ENCODE data around the gene IL17RA.

The IL17RA gene

DNA sequence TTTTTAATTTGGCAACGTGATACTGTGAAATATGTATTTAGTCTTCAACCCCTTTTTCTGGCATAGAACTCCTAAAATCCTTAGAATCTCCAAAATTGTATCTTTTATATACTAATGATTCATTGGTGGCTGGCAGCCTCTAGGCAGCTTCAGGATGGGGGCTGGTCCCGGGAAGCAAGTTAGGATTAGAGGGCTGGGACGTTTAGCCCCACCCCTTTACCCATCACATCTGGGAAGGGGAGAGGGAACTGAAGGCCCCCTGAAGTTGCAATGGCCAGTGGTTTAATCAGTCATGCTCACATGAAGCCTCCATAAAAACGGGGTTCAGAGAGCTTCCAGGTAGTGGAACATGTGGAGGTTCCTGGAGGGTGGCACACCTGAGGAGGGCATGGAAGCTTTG lies 7.1 kb downstream of the IL17RA start:
- no peak overlapping the region for H3K4me3 ChIP-seq (replicated peaks; ENCODE audit: low read depth, low read length)
- TF ChIP-seq, protein P1, sequence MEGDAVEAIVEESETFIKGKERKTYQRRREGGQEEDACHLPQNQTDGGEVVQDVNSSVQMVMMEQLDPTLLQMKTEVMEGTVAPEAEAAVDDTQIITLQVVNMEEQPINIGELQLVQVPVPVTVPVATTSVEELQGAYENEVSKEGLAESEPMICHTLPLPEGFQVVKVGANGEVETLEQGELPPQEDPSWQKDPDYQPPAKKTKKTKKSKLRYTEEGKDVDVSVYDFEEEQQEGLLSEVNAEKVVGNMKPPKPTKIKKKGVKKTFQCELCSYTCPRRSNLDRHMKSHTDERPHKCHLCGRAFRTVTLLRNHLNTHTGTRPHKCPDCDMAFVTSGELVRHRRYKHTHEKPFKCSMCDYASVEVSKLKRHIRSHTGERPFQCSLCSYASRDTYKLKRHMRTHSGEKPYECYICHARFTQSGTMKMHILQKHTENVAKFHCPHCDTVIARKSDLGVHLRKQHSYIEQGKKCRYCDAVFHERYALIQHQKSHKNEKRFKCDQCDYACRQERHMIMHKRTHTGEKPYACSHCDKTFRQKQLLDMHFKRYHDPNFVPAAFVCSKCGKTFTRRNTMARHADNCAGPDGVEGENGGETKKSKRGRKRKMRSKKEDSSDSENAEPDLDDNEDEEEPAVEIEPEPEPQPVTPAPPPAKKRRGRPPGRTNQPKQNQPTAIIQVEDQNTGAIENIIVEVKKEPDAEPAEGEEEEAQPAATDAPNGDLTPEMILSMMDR (IDR thresholded peaks at IDR 0.05; ENCODE audit: low read length, missing control alignments), result no peak
- no peak for DNase-seq (ENCODE audit: low read depth)

GRCh38 chr22:17093081-17093480 lies 8.3 kb downstream of the IL17RA start:
- no peak for DNase-seq (ENCODE audit: low read depth)
- TF ChIP-seq, protein P1 (IDR thresholded peaks at IDR 0.05; ENCODE audit: low read length, missing control alignments), result no peak

GRCh38 chr22:17095538-17095937 lies 10.7 kb downstream of the IL17RA start:
- DNase-seq (ENCODE audit: low read depth), result no peak
- TF ChIP-seq, protein P1 (IDR thresholded peaks at IDR 0.05; ENCODE audit: low read length, missing control alignments), result peak; percentile 41
- no peak overlapping the region for H3K4me3 ChIP-seq (replicated peaks; ENCODE audit: low read depth, low read length)

More at GRCh38 chr22:17093081-17093480, 8.3 kb downstream of the IL17RA start:
- no peak overlapping the region for H3K4me3 ChIP-seq (replicated peaks; ENCODE audit: low read depth, low read length)

GRCh38 chr22:17096071-17096470 lies 11.3 kb downstream of the IL17RA start:
- no peak for DNase-seq (ENCODE audit: low read depth)
- no peak overlapping the region for H3K4me3 ChIP-seq (replicated peaks; ENCODE audit: low read depth, low read length)
- TF ChIP-seq, protein P1 (IDR thresholded peaks at IDR 0.05; ENCODE audit: low read length, missing control alignments), result no peak

GRCh38 chr22:17097062-17097461 lies 12.3 kb downstream of the IL17RA start:
- DNase-seq (ENCODE audit: low read depth), result no peak
- H3K4me3 ChIP-seq (replicated peaks; ENCODE audit: low read depth, low read length), result no peak overlapping the region
- TF ChIP-seq, protein P1 (IDR thresholded peaks at IDR 0.05; ENCODE audit: low read length, missing control alignments), result no peak

DNA sequence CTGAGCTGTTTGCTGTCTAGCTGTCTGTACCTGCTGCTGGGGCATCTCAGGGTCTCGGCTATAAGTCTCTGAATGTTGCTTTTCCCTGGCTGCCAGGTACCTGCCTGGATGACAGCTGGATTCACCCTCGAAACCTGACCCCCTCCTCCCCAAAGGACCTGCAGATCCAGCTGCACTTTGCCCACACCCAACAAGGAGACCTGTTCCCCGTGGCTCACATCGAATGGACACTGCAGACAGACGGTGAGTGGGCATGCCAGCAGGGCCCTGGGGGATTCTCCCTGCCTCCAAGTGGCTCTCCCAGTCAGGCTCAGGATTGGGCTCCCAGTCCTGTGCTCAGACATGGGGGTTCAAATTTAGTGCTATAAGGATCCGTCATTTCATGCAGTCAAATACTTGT lies 12.9 kb downstream of the IL17RA start:
- H3K4me3 ChIP-seq (replicated peaks; ENCODE audit: low read depth, low read length), result no peak overlapping the region
- DNase-seq (ENCODE audit: low read depth), result no peak

DNA sequence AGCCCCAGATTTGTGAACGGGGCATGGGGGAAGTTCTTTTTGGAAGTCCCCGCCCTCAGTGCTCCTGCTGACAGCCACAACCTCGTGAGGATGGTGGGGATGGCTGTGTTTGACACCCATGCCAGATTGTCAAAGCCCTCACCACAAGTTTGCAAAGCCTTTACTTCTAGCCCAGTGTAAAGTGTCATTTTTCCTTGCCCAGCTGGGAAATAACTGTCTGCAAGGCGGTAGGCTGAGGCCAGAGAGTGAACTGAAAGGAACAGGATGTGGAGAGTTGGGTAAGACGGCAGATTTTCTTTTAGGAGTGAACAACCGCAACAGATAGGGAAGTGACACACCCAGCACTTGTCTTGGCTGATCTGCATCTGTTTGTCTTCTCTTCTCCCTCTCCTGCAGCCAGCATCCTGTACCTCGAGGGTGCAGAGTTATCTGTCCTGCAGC lies 13.6 kb downstream of the IL17RA start:
- TF ChIP-seq, protein P1 (IDR thresholded peaks at IDR 0.05; ENCODE audit: low read length, missing control alignments), result no peak
- peak; percentile 33 for DNase-seq (ENCODE audit: low read depth)
- H3K4me3 ChIP-seq (replicated peaks; ENCODE audit: low read depth, low read length), result no peak overlapping the region

More for the DNA sequence above, 12.9 kb downstream of the IL17RA start:
- TF ChIP-seq, protein P1 (IDR thresholded peaks at IDR 0.05; ENCODE audit: low read length, missing control alignments), result no peak

Measured in fibroblast of pulmonary artery (primary cell).